Endothelial cell (in vitro differentiated cells): ENCODE results near the gene CLEC2L. TPM values are rescaled to one million over a fixed set of nuclear protein-coding genes. Genes with fewer than 3 reads are reported as not detected.

Experiments
- DNase-seq: peaks from one replicate; pipeline ENCODE4 v3.0.0; 2021; ENCODE audit warnings: low spot score
- H3K27ac Mint-ChIP-seq: one replicate; pipeline ENCODE4 v1.8.0; 2021; ENCODE audit warnings: mixed read lengths, inconsistent platforms; ENCODE audit not compliant: unreplicated experiment
- H3K27me3 Mint-ChIP-seq: one replicate; pipeline ENCODE4 v1.8.0; 2021; ENCODE audit warnings: mild to moderate bottlenecking, moderate library complexity, mixed read lengths, inconsistent platforms; ENCODE audit not compliant: unreplicated experiment
- H3K36me3 Mint-ChIP-seq: one replicate; pipeline ENCODE4 v1.8.0; 2021; ENCODE audit warnings: mild to moderate bottlenecking, low read depth, mixed read lengths, inconsistent platforms; ENCODE audit not compliant: unreplicated experiment
- H3K4me1 Mint-ChIP-seq: one replicate; pipeline ENCODE4 v1.8.0; 2021; ENCODE audit warnings: mild to moderate bottlenecking, mixed read lengths, inconsistent platforms; ENCODE audit not compliant: unreplicated experiment
- H3K4me3 Mint-ChIP-seq: one replicate; pipeline ENCODE4 v1.8.0; 2021; ENCODE audit warnings: mild to moderate bottlenecking, mixed read lengths, inconsistent platforms; ENCODE audit not compliant: unreplicated experiment
- H3K9me3 Mint-ChIP-seq: one replicate; pipeline ENCODE4 v1.8.0; 2021; ENCODE audit warnings: mixed read lengths, inconsistent platforms; ENCODE audit not compliant: unreplicated experiment
- CTCF ChIP-seq: fragments of 200-600 bp; sonication (generic); IDR thresholded peaks from one replicate; pipeline ENCODE4 v1.5.0; 2021; ENCODE audit warnings: antibody characterized with exemption; ENCODE audit not compliant: unreplicated experiment
- total RNA-seq: library from RNA; stranded (reverse); fragmentation: NEBNext Ultra II Directional; extraction: Animal tissue kit (Norgen Biotek cat#: 25700); gene quantifications from one replicate; pipeline ENCODE4 v1.2.1, GENCODE V29; 2021; ENCODE audit not compliant: unreplicated experiment

The CLEC2L gene
- total RNA-seq, 1 donor from 2014 or later, result not detected

- Mint-ChIP-seq H3K4me3 (no peak overlapping the region), H3K4me1 (peaks cover 18% of the 10 kb centered on the region), H3K36me3 (peaks cover 18% of the 10 kb centered on the region), H3K27ac (no peak overlapping the region), H3K9me3 (no peaks in the 10 kb centered on the region), H3K27me3 (peaks cover 2% of the 10 kb centered on the region)
- TF ChIP-seq CTCF, result no peak
- DNase-seq, result no peak
These were observed 46.6 kb downstream of the CLEC2L start for GRCh38 chr7:139570119-139570518.

GRCh38 chr7:139570626-139571025 is 47.1 kb downstream of the CLEC2L start:
- no peak for DNase-seq
- Mint-ChIP-seq H3K36me3 (peaks cover 23% of the 10 kb centered on the region), H3K4me1 (peaks cover 15% of the 10 kb centered on the region), H3K27ac (no peak overlapping the region), H3K9me3 (no peaks in the 10 kb centered on the region), H3K27me3 (peaks cover 2% of the 10 kb centered on the region), H3K4me3 (no peak overlapping the region)
- no peak for TF ChIP-seq CTCF

- Mint-ChIP-seq H3K4me1 (peaks cover 12% of the 10 kb centered on the region), H3K27me3 (peaks cover 2% of the 10 kb centered on the region), H3K27ac (no peak overlapping the region), H3K36me3 (peaks cover 26% of the 10 kb centered on the region), H3K4me3 (no peak overlapping the region), H3K9me3 (no peaks in the 10 kb centered on the region)
- no peak for TF ChIP-seq CTCF
- DNase-seq, result no peak
These were observed 47.7 kb downstream of the CLEC2L start for GRCh38 chr7:139571190-139571589.

GRCh38 chr7:139571651-139572050 is 48.2 kb downstream of the CLEC2L start:
- no peak overlapping the region for H3K4me3 Mint-ChIP-seq
- no peak overlapping the region for H3K27ac Mint-ChIP-seq
- peaks cover 26% of the 10 kb centered on the region for H3K36me3 Mint-ChIP-seq
- peaks cover 2% of the 10 kb centered on the region for H3K27me3 Mint-ChIP-seq
- no peak for TF ChIP-seq CTCF
- H3K4me1 Mint-ChIP-seq, result peaks cover 10% of the 10 kb centered on the region
- DNase-seq, result no peak
- H3K9me3 Mint-ChIP-seq, result no peaks in the 10 kb centered on the region

GRCh38 chr7:139572071-139572470 is 48.6 kb downstream of the CLEC2L start:
- Mint-ChIP-seq H3K4me1 (peaks cover 8% of the 10 kb centered on the region), H3K36me3 (peaks cover 26% of the 10 kb centered on the region), H3K27me3 (peaks cover 2% of the 10 kb centered on the region), H3K4me3 (no peak overlapping the region), H3K27ac (no peak overlapping the region), H3K9me3 (no peaks in the 10 kb centered on the region)
- no peak for DNase-seq
- no peak for TF ChIP-seq CTCF
